Measurements from ENCODE around the gene DDX39B.
A peak's percentile ranks its signal among the peaks of the same experiment; 100 is the strongest.
"Not testable (repeated sequence)": the region's sequence is repeated elsewhere in the genome, so short reads cannot be mapped to it uniquely, and the experiment has no call there.

The DDX39B gene

GRCh38 chr6:31559958-31560696, 18.3 kb upstream of the DDX39B start:
- Histone ChIP-seq H3K36me3 (ENCODE audit: control insufficient read depth, insufficient read depth, low read length) (peaks cover 7% of the 10 kb centered on the region), H3K27me3 (ENCODE audit: control insufficient read depth, insufficient read depth, low read length, poor library complexity, severe bottlenecking) (no peaks in the 10 kb centered on the region), H3K9me3 (ENCODE audit: control insufficient read depth, low read length) (no peaks in the 10 kb centered on the region), H3K4me1 (ENCODE audit: control insufficient read depth, insufficient read depth, low read length) (no peaks in the 10 kb centered on the region), H3K4me3 (ENCODE audit: insufficient read depth, low read depth, low read length) (no peak overlapping the region), H3K27ac (ENCODE audit: insufficient read depth, low read depth, low read length, poor library complexity, severe bottlenecking) (no peak overlapping the region)
- WGBS, 2 experiments: 86 to 89% methylated on average over 7 of the region's 7 CpGs

- Histone ChIP-seq H3K4me1 (ENCODE audit: control insufficient read depth, insufficient read depth, low read length) (no peaks in the 10 kb centered on the region), H3K4me3 (ENCODE audit: insufficient read depth, low read depth, low read length) (no peak overlapping the region), H3K36me3 (ENCODE audit: control insufficient read depth, insufficient read depth, low read length) (peaks cover 7% of the 10 kb centered on the region), H3K9me3 (ENCODE audit: control insufficient read depth, low read length) (no peaks in the 10 kb centered on the region), H3K27me3 (ENCODE audit: control insufficient read depth, insufficient read depth, low read length, poor library complexity, severe bottlenecking) (no peaks in the 10 kb centered on the region), H3K27ac (ENCODE audit: insufficient read depth, low read depth, low read length, poor library complexity, severe bottlenecking) (no peak overlapping the region)
- WGBS, 2 experiments: 79 to 83% methylated on average over 4 of the region's 4 CpGs
These were observed 17.8 kb upstream of the DDX39B start for GRCh38 chr6:31559606-31559957.

GRCh38 chr6:31558631-31559500, 17.1 kb upstream of the DDX39B start:
- Histone ChIP-seq H3K36me3 (ENCODE audit: control insufficient read depth, insufficient read depth, low read length) (peaks cover 7% of the 10 kb centered on the region), H3K4me1 (ENCODE audit: control insufficient read depth, insufficient read depth, low read length) (no peaks in the 10 kb centered on the region), H3K27ac (ENCODE audit: insufficient read depth, low read depth, low read length, poor library complexity, severe bottlenecking) (no peak overlapping the region), H3K9me3 (ENCODE audit: control insufficient read depth, low read length) (no peaks in the 10 kb centered on the region), H3K27me3 (ENCODE audit: control insufficient read depth, insufficient read depth, low read length, poor library complexity, severe bottlenecking) (no peaks in the 10 kb centered on the region), H3K4me3 (ENCODE audit: insufficient read depth, low read depth, low read length) (no peak overlapping the region)
- 93 to 95% methylated on average over 14 of the region's 14 CpGs for WGBS, 2 experiments

- no peaks in the 10 kb centered on the region for H3K4me1 ChIP-seq (ENCODE audit: control insufficient read depth, insufficient read depth, low read length)
- H3K9me3 ChIP-seq (ENCODE audit: control insufficient read depth, low read length): no peaks in the 10 kb centered on the region
- no peak overlapping the region for H3K27ac ChIP-seq (ENCODE audit: insufficient read depth, low read depth, low read length, poor library complexity, severe bottlenecking)
- H3K27me3 ChIP-seq (ENCODE audit: control insufficient read depth, insufficient read depth, low read length, poor library complexity, severe bottlenecking): no peaks in the 10 kb centered on the region
- 95% methylated on average over 8 of the region's 8 CpGs for WGBS, 2 experiments
- H3K4me3 ChIP-seq (ENCODE audit: insufficient read depth, low read depth, low read length): no peak overlapping the region
- H3K36me3 ChIP-seq (ENCODE audit: control insufficient read depth, insufficient read depth, low read length): peaks cover 8% of the 10 kb centered on the region
These were observed 16.5 kb upstream of the DDX39B start for GRCh38 chr6:31558318-31558625.

GRCh38 chr6:31557443-31558317, 15.9 kb upstream of the DDX39B start:
- Histone ChIP-seq H3K27ac (ENCODE audit: insufficient read depth, low read depth, low read length, poor library complexity, severe bottlenecking) (no peak overlapping the region), H3K36me3 (ENCODE audit: control insufficient read depth, insufficient read depth, low read length) (peaks cover 10% of the 10 kb centered on the region), H3K4me1 (ENCODE audit: control insufficient read depth, insufficient read depth, low read length) (no peaks in the 10 kb centered on the region), H3K9me3 (ENCODE audit: control insufficient read depth, low read length) (no peaks in the 10 kb centered on the region), H3K27me3 (ENCODE audit: control insufficient read depth, insufficient read depth, low read length, poor library complexity, severe bottlenecking) (no peaks in the 10 kb centered on the region), H3K4me3 (ENCODE audit: insufficient read depth, low read depth, low read length) (no peak overlapping the region)
- WGBS, 2 experiments: 87 to 89% methylated on average over 24 of the region's 24 CpGs

GRCh38 chr6:31556307-31556706, 14.5 kb upstream of the DDX39B start:
- Histone ChIP-seq H3K9me3 (ENCODE audit: control insufficient read depth, low read length) (no peaks in the 10 kb centered on the region), H3K4me1 (ENCODE audit: control insufficient read depth, insufficient read depth, low read length) (no peaks in the 10 kb centered on the region), H3K4me3 (ENCODE audit: insufficient read depth, low read depth, low read length) (no peak overlapping the region), H3K36me3 (ENCODE audit: control insufficient read depth, insufficient read depth, low read length) (peaks cover 10% of the 10 kb centered on the region), H3K27me3 (ENCODE audit: control insufficient read depth, insufficient read depth, low read length, poor library complexity, severe bottlenecking) (no peaks in the 10 kb centered on the region), H3K27ac (ENCODE audit: insufficient read depth, low read depth, low read length, poor library complexity, severe bottlenecking) (no peak overlapping the region)
- WGBS, 2 experiments: 89% methylated on average over 3 of the region's 3 CpGs

GRCh38 chr6:31551371-31551770, 9.6 kb upstream of the DDX39B start:
- not testable (repeated sequence) for H3K27me3 ChIP-seq (ENCODE audit: control insufficient read depth, insufficient read depth, low read length, poor library complexity, severe bottlenecking); H3K36me3 ChIP-seq (ENCODE audit: control insufficient read depth, insufficient read depth, low read length); H3K4me3 ChIP-seq (ENCODE audit: insufficient read depth, low read depth, low read length); H3K4me1 ChIP-seq (ENCODE audit: control insufficient read depth, insufficient read depth, low read length); H3K9me3 ChIP-seq (ENCODE audit: control insufficient read depth, low read length); H3K27ac ChIP-seq (ENCODE audit: insufficient read depth, low read depth, low read length, poor library complexity, severe bottlenecking)
- WGBS, 2 experiments: 72 to 73% methylated on average over 5 of the region's 5 CpGs

GRCh38 chr6:31548544-31548873, 6.7 kb upstream of the DDX39B start:
- no peak overlapping the region for H3K27ac ChIP-seq (ENCODE audit: insufficient read depth, low read depth, low read length, poor library complexity, severe bottlenecking)

GRCh38 chr6:31547727-31548543, 6.1 kb upstream of the DDX39B start:
- Histone ChIP-seq H3K27ac (ENCODE audit: insufficient read depth, low read depth, low read length, poor library complexity, severe bottlenecking) (no peak overlapping the region), H3K27me3 (ENCODE audit: control insufficient read depth, insufficient read depth, low read length, poor library complexity, severe bottlenecking) (no peaks in the 10 kb centered on the region), H3K9me3 (ENCODE audit: control insufficient read depth, low read length) (no peaks in the 10 kb centered on the region), H3K4me1 (ENCODE audit: control insufficient read depth, insufficient read depth, low read length) (peaks cover 10% of the 10 kb centered on the region), H3K36me3 (ENCODE audit: control insufficient read depth, insufficient read depth, low read length) (no peaks in the 10 kb centered on the region), H3K4me3 (ENCODE audit: insufficient read depth, low read depth, low read length) (peak overlapping the region; percentile 54)
- WGBS, 2 experiments: 84 to 86% methylated on average over 22 to 24 of the region's 24 CpGs

More at GRCh38 chr6:31548544-31548873, 6.7 kb upstream of the DDX39B start:
- Histone ChIP-seq H3K4me3 (ENCODE audit: insufficient read depth, low read depth, low read length) (peak overlapping the region; percentile 54), H3K36me3 (ENCODE audit: control insufficient read depth, insufficient read depth, low read length) (peaks cover 4% of the 10 kb centered on the region), H3K9me3 (ENCODE audit: control insufficient read depth, low read length) (no peaks in the 10 kb centered on the region), H3K4me1 (ENCODE audit: control insufficient read depth, insufficient read depth, low read length) (peaks cover 10% of the 10 kb centered on the region), H3K27me3 (ENCODE audit: control insufficient read depth, insufficient read depth, low read length, poor library complexity, severe bottlenecking) (no peaks in the 10 kb centered on the region)
- WGBS, 2 experiments: 92 to 100% methylated on average over 1 to 2 of the region's 2 CpGs
